ENCODE data around the gene MSRB2.
"Not testable (repeated sequence)": the region's sequence is repeated elsewhere in the genome, so short reads cannot be mapped to it uniquely, and the experiment has no call there.

Gene MSRB2

DNA sequence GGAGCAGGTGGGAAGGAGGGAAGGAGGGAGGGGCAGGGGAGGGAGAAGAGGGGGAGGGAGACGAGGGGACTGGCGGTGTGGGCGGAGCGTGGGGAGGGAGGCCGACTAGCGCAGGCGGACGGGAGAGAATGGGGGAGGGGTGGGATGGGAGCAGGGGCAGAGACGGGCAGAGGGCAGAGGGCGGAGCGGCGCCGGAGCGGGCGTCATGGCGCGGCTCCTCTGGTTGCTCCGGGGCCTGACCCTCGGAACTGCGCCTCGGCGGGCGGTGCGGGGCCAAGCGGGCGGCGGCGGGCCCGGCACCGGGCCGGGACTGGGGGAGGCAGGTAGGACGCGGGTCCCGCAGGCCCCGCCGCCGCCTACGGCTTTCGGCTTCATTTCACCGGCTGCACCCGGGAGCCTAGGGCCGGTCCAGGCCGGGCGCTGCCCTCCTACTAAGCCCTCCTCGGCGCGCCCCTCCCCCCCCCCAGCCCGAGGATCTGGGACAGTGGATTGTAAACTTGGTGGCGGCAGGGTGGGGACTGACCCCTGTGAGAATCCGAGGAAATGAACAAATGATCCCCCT is at the start of gene MSRB2:
MSRB2 (plus strand) TSS at position 176 of the 562 bp plus-strand sequence; CDS start at position 206, 30 bp downstream.
- peak in 57 of 58 donors; percentile 20 to 94 (median 85) for DNase-seq

DNA sequence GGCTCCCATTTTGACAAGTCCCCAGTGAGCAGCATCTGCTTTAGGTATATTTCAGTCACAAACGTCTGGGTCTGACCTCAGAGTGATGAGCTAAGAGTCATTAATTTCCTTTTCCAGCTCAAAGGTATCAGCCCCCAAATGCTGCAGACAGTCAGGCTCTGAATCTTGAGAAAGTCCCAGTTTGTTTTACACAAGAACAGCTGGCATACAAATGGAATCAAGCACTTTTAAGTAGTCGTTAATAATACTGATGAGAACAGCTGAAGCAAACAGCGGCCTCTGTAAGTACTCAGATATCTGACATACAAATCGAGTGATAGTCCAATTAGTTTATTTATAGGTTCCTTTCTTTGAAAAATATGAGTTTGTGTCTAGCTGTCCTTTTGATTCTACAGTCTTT is 49.4 kb upstream of the MSRB2 start:
- no peak for DNase-seq

DNA sequence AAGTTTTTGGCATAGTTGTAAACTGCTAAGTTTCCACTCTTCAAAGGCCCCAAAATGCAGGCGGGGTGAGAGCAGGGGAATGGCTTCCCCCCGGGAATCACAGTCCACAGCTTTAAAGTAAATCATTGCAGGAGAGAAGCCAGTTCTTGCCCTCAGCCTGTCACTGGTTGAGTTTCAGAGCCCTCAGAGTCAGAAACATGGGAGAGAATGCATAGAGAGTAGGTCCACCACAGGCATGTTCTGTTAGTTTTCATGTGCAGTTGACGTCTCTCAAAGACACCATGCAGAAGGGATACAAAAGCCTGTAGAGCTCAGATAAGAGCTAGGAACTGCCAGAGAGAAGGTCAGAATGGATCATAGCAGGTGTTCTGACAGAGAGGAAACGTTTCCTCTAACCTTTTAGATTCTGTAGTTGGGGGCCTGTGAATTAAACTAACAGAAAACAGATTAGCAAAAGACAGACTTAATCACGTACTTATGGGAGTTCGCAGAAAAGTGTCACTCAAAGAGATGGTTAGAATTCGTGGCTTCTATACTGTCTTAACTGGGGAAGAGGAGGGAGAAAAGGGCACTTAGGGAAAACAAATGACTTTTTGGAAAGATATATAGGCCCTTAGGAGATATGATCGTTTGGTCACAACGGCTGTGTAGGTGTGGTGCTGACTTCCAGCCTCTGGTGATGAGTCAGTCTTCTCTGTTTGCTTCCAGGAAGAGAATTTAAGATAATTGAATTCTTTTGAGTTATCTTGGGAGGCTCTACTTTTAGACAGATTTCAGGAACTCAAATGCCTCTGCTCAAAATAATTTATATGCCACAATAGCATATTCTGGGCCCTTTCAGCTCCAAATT is 48.0 kb upstream of the MSRB2 start:
- no peak for DNase-seq

DNA sequence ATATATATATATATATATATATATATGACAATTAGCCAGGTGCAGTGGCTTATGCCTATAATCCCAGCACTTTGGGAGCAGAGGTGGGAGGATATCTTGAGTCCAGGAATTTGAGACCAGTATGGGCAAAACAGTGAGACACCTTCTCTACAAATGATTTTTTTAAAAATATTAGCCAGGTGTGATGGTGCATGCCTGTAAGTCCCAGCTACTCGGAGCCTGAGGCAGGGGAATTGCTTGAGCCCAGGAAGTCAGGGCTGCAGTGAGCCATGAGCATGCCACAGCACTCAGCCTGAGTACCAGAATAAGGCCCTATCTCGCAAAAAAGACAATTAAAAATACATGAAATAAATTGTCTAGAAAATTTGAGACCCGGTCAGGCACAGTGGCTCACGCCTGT is 47.2 kb upstream of the MSRB2 start:
- DNase-seq, result no peak

DNA sequence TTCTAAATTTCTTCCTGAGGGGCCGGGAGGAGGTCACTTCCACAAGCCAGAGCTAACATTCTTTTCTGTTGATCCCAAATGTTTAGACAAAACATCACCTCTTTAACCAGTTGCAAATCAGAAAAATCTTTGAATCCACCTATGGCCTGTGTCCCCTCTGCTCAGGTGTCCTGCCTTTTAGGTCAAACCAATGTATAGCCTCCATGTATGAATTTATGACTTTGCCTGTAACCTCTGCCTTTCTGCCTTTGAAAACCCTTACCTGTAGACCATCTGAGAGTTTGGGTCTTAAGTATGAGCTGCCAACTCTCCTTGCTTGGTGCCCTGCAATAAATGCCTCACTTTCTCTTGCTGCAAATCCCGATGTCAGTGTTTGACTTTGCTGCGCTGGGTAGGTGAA is 44.1 kb upstream of the MSRB2 start:
- DNase-seq, result no peak

DNA sequence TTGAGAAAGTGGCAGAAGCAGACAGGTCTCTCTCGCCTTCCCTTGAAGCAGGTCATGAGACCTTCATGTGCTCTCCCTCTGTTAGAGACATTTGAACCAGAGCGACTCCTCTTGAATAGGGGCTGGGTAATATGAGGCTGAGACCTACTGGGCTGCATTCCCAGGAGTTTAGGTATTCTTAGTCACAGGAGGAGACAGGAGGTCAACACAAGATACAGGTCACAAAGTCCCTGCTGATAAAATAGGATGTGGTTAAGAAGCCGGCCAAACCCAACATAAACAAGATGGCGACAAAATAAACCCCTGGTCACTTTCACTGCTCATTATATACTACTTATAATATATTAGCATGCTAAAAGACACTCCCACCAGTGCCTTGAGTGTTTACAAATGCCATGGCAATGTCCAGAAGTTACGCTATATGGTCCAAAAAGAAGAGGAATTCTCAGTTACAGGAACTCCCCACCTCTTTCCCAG is 43.5 kb upstream of the MSRB2 start:
- no peak for DNase-seq

DNA sequence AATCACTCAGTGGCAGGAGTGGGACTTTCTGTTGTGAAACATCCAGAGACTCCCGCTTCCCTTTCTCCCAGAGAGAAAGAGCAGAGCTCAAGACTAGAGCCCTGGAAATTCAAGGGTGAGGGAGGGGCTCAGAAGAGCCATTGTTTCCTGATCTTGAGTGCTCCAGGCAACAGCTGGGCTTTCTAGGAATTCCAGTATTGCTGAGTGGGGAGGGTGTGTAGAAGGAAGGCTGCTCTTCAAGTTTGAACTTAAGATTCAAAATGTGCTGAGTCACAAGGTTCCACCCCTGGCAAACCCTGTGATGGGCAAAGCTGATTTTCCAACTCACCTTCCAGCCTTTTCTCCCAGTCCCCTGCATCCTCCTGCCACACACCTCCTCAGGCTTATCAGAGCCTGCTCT is 42.3 kb upstream of the MSRB2 start:
- no peak for DNase-seq

DNA sequence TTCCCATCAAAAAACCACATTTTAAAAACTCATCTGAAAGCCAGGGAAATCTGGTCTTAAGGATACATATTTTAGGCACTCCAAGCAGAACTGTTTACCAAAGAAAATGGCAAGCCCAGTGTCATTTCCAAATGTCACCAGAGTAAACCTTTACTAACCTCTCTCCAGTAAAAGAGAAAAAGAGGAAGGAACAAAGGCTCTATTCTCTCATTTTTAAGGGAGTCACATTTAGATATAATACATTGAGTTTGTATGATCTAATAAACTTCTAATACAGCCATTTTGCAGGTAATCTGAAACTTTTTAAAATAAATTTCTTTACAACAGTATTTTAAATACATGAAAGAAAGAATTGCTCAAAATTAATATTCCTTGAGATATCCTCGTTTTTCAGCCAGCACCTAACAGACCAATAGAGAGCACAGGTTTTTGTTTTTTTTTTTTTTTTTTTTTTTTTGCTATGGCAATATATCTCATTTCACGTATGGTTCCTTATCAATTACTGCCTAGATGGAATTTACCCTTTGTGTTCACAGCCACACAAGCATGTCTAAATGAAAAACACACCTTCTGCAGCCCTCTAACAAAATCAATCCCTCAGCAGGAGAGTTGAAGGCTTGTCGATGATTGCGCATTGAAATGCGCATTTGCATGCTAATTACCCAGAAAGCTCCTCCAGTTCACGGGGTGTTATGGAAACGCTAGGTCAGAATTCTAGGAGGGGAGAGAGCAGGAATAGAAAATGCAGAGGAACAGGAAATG is 39.8 kb upstream of the MSRB2 start:
- no peak for DNase-seq

DNA sequence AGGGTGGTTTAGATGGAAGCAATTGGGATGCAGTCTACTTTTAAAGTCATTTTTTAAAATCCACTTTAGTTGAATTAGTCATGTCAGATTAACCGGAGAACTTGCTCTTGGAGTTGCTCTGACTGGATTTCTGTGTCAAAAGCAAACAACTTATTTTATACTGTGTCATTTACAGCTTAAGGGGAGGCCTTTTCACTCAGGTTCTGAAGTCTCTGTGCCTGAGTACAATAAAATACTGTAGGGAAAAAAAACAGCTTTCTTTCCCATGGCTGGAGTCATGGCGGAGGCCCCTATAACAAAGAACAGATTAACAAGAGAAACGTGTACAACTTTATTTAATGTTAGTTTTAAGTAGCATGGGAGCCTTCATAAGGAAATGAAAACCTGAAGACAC is 39.2 kb upstream of the MSRB2 start:
- no peak for DNase-seq

DNA sequence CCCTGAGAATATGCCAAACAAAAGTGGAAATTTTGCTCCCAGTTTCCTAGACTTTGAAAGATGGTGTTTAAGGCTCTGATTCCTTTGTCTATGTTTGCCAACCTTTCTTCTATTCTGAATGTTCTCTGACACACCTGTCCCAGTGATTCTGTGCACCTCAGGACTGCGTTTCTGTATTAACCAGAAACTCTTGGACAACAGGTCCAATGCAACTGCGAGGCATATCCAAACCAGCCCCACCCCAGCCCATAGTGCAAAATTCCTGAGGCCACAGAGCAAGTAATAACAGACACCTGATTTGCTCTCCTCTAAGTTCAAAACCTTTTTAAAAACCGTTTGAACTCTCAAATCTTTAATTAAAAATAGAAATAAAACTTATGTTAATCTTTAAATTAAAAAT is 37.0 kb upstream of the MSRB2 start:
- DNase-seq, result no peak

DNA sequence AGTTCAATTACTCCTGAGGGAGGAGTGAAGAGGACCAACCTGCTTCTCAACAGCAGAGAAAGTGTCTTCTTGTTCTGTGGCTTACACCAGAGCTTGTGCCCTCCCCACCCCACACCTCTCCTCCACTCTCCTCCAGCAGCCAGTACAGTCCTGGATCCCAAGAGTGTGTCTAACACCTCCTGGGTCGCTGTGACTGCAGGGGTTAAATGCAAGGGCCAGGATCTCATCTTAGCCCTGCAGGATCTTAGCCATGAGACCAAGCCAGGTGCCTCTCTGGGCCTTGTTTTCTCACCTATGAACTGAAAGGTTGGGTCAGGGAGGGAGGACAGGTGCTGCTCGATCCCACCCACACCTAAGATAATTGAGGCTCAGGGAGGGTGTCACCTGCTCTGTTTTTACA is 34.5 kb upstream of the MSRB2 start:
- no peak for DNase-seq

DNA sequence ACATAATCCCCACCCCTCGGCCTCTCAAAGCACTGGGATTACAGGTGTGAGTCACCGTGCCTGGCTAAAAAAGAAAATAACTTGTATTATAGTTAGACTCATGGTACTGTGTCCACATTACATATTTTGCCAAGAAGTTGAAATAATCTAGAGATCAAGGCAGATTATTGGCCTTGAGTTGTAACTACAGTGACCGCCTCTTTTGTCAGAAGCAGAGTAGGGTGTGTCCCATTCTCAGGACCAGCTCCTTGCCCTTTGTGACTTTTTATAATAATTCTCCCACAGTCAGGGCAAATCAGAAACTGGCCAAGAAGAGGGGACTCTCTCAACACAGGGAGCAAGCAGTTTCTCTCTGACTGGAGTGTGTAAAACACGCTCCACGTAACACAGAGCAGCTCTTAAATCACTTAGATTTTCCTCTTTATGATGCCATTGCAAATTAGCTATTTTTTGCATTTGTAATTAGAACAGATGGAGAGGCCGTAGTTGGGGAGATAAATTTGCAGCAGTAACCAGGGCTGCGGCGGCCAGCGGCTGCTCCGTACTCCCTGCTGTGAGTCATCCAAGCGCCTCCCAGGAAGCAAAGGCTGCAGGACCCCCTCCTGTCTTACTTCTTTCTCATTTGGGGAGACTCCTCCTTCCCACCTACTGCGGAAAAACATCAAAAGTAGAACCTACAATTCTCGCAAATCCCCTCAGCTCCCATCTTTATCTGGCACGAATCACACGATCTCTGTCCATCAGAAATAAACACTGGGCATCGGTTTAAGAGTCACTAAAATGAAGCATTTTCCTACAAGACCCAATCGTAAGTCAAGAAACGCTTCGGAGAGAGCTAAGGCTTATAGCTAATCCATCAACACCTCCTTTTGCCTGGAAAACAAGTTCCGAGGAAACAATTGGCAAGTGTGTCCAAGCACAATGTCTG is 32.1 kb upstream of the MSRB2 start:
- peak in 11 of 58 donors; percentile 3 to 21 (median 5) for DNase-seq

DNA sequence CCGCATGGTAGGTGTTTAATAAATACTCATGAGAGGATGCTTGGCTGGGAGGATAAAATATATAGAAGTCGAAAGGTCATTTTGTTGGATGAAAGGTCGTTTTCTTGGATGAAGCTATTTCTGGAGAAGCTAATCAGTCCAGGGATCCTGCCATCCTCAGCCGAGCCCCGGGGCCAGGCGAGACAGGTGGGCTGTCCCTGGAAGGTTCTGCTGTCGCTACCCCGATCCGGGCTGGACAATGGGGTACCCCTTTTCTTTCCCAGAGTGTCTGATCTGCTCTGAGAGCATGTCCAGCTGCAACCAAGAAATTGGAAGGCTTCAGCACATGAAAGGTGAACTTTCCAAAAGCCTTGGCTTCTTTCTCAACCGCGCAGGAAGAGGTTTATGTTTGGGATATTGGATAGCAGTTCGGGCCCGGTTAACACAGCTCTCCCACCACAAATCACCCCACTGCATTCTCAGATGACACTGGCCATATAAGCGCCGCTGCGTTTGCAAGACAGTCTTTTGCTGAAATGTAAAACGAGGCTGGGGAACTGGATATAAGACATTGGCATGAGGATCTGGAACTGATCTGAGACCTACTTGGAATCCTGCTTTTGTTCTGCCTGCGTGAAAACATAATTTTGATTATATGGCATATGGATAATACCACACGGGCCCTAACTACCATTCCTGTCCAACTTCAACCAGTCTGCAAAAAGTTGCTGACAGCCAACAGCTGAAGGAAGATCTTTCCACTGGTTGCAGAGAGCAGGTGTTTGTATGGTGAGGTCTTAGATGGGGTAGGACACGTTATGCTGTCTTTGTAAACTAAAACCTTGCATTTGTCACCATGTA is 31.2 kb upstream of the MSRB2 start:
- DNase-seq, result no peak

DNA sequence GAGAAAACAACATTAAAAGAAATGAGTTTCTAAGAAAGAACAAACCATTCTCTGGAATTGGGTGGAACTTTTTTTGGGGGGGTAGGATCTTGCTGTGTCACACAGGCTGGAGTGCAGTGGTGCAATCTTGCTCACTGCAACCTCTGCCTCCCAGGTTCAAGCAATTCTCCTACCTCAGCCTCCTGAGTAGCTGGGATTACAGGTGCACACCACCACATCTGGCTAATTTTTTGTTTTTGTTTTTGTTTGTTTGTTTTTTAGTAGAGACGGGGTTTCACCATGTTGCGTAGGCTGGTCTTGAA is 30.6 kb upstream of the MSRB2 start:
- DNase-seq, result not testable (repeated sequence)

DNA sequence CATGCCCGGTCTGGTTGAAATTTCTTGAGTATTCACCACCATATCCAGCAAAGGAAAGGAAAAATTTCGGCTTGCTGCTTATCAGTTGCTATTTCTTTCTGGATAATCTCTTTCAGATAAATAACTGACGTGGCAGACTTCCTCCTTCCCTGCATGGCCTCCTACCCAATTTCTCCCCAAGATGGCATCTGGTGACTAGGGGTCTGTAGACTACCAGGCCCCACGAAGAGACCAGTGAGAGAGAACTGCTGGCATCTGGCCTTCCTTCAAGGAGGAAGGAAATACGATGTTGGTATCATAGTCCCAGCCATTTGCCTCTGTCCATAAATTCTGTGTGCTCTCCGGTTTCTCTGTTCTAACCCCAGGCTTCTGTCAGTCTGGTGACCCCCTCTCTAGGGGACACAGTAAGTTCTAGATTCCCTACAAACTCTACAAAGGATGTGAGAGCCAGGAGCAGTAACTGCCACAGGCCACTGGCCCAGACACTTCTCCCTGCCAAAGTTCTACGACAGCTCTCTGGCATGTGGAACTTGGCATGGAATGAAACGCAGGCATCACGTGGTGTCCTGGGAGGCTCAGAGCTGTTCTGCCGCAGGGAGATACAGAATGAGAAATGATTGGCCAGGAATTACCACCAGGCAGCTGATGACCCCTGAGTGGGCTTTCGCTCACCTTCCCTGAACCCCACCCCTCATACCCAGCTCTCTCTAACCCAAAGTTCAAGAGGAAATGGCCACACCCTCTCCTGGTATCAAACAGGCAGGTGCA is 30.0 kb upstream of the MSRB2 start:
- peak in 56 of 58 donors; percentile 26 to 93 (median 75) for DNase-seq

DNA sequence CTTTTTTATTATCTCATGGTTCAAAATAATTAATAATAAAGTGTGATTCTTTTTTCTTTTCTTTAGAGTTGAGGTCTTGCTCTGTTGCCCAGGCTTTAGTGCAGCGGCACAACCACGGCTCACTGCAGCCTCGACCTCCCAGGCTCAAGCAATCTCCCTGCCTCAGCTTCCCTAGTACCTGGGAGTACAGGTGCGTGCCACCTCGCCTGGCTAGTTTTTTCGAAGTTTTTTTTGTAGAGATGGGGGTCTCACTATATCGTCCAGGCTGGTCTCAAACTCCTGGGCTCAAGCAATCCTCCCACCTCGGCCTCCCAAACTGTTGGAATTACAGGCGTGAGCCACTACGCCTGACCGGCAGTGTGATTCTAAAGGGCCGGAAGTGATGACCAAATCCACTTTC is 28.0 kb upstream of the MSRB2 start:
- no peak for DNase-seq

DNA sequence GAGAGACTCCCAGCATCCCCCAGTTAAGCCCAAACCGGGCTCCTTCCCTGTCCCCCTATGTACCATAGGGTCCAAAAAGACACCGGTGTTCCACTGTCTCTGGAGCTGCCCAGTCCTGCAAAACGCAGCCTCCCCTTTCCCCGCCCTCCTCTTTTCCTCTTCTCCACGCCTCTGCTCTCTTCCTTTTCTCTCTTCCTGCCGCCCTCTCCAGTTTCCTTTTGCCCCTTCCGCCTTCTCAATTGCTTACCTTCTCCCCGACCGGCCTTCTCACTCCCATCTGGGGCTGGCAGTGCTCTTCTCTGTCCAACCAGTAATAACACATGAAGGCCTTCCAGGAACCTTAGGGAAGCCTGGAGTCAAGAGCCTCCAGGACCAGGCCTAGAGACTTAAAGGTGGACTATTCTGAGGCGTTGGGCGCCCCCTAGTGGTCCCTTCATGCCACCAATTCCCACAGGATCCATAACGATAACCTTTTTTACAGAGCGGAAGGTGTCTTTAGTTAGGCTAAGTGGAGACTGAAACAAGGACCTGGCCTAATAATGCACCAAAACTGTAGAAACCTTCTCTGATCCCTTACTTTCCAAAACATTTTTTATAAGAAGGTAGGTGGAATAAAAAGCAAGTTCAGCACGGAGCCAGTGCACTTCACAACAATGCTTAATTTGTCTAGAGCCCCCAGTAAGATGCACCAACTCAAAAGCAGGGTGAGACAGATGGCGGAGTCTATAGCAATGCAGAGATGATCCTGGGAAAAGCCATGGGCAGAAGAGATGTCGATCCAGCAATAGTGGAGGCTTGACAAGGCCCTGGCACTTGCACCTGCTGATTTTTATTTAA is 27.2 kb upstream of the MSRB2 start:
- DNase-seq, result peak in 54 of 58 donors; percentile 7 to 90 (median 54)

DNA sequence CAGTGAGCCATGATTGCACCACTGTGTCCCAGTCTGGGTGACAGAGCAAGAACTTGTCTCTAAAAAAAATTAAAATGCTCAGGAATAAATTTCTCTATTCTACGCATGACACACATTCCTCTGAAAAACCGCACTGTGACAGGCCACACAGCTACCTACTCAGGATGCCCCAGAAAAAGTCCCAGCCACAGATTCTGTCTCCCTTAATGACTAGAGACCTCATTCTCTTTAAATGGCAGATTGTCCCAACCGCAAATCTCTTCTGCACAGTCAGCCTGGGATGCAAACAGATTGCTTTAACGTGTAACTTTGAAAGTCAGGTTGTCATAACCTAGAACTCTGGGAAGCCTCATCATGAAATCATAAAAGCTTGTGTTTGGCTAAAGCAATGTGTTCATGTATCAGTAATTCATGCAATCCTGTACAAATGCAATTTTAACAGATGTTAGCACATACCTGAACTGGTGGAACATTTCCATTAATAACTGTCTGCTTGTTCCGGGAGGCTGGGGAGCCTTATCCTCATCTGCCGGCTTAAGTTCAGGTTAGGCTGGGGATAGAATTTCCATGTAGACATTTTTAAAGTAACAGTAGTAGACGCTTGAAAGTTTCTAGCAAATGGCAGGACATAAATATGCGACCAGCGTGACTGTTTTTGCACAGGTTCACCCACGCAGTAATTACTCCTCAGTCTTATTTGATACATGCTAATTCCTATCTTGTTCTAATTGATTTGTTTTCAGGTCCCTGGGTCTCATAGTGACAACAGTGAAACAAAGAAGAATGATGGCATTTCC is 26.2 kb upstream of the MSRB2 start:
- no peak for DNase-seq

All from anterior cingulate cortex (tissue), 58 donors.